ENCODE measurements around the gene MAP2K5.
A peak's percentile ranks its signal among the peaks of the same experiment; 100 is the strongest.

Gene MAP2K5

GRCh38 chr15:67827562-67828277 is 285.2 kb downstream of the MAP2K5 start:
- DNase-seq = no peak

- DNase-seq = no peak
Observed at GRCh38 chr15:67828278-67828968, 285.9 kb downstream of the MAP2K5 start.

- no peak for DNase-seq
Observed at GRCh38 chr15:67828969-67829646, 286.6 kb downstream of the MAP2K5 start.

GRCh38 chr15:67829647-67830504 is 287.4 kb downstream of the MAP2K5 start:
- DNase-seq = no peak

- DNase-seq = no peak
Observed at GRCh38 chr15:67831363-67831762, 288.9 kb downstream of the MAP2K5 start.

GRCh38 chr15:67832031-67832551 is 289.6 kb downstream of the MAP2K5 start:
- DNase-seq = no peak

- no peak for DNase-seq
Observed at GRCh38 chr15:67832897-67833709, 290.6 kb downstream of the MAP2K5 start.

GRCh38 chr15:67833710-67834511 is 291.4 kb downstream of the MAP2K5 start:
- DNase-seq = peak in 3 of 6 experiments; percentile 13 to 39 (median 30)

GRCh38 chr15:67834581-67835296 is 292.2 kb downstream of the MAP2K5 start:
- peak in 1 of 6 experiments; percentile 50 for DNase-seq

GRCh38 chr15:67835297-67836133 is 293.0 kb downstream of the MAP2K5 start:
- peak in 2 of 6 experiments; percentile 35 to 38 for DNase-seq

- DNase-seq = peak in 1 of 6 experiments; percentile 47
Observed at GRCh38 chr15:67836134-67836455, 293.6 kb downstream of the MAP2K5 start.

GRCh38 chr15:67836477-67836876 is 294.0 kb downstream of the MAP2K5 start:
- peak in 4 of 6 experiments; percentile 26 to 62 (median 40) for DNase-seq

GRCh38 chr15:67836955-67837354 is 294.5 kb downstream of the MAP2K5 start:
- DNase-seq = no peak

GRCh38 chr15:67838789-67839332 is 296.4 kb downstream of the MAP2K5 start:
- DNase-seq = peak in 2 of 6 experiments; percentile 23 to 49

GRCh38 chr15:67839499-67839928 is 297.0 kb downstream of the MAP2K5 start:
- peak in 5 of 6 experiments; percentile 24 to 91 (median 41) for DNase-seq

GRCh38 chr15:67839929-67840748 is 297.6 kb downstream of the MAP2K5 start, which contains the start of gene RNU6-1:
Gene RNU6-1 (minus strand): TSS chr15:67840045.
- DNase-seq = peak; percentile 89 to 99 (median 94)

- peak in 1 of 6 experiments; percentile 21 for DNase-seq
Observed at GRCh38 chr15:67840749-67841512, 298.4 kb downstream of the MAP2K5 start.

Data from stimulated activated naive CD4-positive, alpha-beta T cell (primary cell).